ENCODE data around the gene SH2D5. TPM values are rescaled to one million over a fixed set of nuclear protein-coding genes. Genes with fewer than 3 reads are reported as not detected.

Gene SH2D5
- total RNA-seq, 1 donor from 2014 or later: 3.4 TPM

Other genes with a start within 250 kb of the SH2D5 start
- 10.3 and 10.9 TPM in 2 replicates for gene CAMK2N1, start 246.5 kb downstream of the SH2D5 start, total RNA-seq
- 32.9 and 36.0 TPM in 2 replicates for gene MUL1, start 224.6 kb downstream of the SH2D5 start, total RNA-seq
- gene FAM43B, start 180.1 kb downstream of the SH2D5 start, total RNA-seq: not detected in 2 replicates
- gene CDA, start 143.6 kb downstream of the SH2D5 start, total RNA-seq: 0.67 and 2.0 TPM in 2 replicates
- gene PINK1, start 99.2 kb downstream of the SH2D5 start, total RNA-seq: 52.6 and 54.7 TPM in 2 replicates
- 305 and 412 TPM in 2 replicates for gene DDOST, start 71.3 kb downstream of the SH2D5 start, total RNA-seq
- 0.13 TPM in 1 of 2 replicates, not detected in the other for gene KIF17, start 14.7 kb downstream of the SH2D5 start, total RNA-seq
- gene HP1BP3, start 54.6 kb upstream of the SH2D5 start, total RNA-seq: 182 and 235 TPM in 2 replicates

All from pulmonary artery endothelial cell (primary cell).